HK-2 (cell line): ENCODE measurements around the gene PTPRD.

Experiments
- DNase-seq: peaks from one replicate; pipeline ENCODE4 v3.0.0-alpha.2; 2018; ENCODE audit not compliant: unreplicated experiment

Gene PTPRD

DNA sequence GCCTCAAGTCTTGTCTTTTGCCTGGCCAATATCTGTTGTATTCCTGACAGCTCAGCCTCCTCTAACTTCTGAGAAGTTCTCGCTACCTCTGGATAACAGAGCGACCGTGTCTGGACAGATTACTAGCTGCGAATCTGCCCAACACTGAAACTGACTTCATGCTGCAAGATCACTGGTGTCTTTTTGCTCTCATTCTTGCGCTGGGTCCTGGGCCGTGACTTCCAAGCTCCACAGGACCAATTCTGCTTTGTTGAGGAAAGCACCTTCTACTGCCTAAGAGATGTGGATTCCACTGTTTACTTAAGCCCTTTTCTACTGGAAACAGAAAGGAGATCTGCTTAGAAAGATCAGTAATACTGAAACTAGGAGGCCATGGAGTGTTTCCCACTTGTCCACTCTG lies 1834.4 kb downstream of the PTPRD start:
- no peak for DNase-seq

DNA sequence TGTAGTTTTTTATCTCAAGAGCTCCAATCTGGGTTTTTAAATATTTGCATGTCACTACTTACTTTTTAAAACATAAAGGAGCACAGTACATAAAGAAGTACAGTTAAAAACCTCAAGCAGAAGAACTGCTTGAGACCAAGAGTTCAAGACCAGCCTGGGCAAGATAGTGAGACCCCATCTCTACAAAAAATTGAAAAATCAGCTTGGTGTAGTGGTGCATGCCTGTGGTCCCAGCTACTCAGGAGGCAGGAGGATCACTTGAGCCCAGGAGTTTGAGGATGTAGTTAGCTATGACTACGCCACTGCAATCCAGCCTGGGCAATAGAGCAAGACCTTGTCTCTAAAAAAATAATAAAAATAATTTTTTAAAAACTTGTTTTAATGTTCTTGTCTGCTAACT lies 1840.5 kb downstream of the PTPRD start:
- no peak for DNase-seq

DNA sequence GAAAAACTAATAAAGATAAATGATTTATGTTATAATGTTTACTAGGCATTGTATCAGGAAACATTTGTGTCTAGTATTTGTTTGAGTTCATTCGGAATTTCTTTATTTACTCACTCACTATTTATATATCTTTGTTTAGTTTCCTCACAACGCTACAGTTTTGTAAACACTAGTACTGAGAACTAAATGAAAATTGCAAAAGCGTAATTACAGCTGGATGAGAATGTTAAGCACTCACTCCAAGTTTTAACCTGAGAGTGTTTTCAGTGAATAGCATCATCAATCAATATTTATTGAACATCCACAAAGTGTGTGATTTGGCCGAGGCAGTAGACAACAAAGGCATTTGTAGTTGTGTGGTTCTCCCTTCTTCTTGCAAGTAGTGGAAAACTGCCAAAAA lies 1843.6 kb downstream of the PTPRD start:
- no peak for DNase-seq

DNA sequence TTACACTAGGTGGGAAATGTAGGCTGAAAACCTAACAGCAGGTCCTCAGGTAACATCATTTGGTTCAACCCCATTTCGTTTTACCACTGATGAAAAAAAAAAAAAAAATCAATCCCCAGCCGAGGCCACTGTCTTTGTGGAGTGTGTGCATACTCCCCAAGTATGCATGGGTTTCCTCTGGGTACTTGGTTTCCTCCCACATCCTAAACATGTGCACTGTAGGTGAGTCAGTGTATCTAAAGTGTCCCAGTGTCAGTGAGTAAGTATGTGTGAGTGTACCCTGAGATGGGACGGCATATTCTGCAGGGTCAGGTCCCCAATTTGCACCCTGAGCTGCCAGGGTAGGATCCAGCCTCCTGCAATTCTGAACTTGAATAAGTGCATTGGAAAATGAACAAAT lies 1846.7 kb downstream of the PTPRD start:
- DNase-seq, result no peak

DNA sequence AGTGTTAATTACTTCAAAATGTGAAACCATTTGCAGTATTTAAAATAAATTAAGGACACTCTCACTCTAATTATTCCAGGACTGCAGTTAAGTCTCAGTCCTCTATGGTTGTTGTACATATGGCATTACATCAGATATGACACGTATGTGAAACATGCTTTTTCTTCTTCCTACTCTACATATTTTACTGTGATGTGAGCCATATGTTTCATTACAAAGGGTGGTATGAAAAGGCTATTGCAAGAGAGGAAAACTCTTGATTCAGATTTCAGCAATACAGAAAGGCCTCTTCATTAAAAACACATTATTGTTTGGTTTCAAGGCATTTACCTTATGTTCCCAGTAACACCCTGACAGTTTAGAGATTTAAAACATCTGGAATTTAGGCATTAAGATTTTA lies 1848.8 kb downstream of the PTPRD start:
- no peak for DNase-seq

DNA sequence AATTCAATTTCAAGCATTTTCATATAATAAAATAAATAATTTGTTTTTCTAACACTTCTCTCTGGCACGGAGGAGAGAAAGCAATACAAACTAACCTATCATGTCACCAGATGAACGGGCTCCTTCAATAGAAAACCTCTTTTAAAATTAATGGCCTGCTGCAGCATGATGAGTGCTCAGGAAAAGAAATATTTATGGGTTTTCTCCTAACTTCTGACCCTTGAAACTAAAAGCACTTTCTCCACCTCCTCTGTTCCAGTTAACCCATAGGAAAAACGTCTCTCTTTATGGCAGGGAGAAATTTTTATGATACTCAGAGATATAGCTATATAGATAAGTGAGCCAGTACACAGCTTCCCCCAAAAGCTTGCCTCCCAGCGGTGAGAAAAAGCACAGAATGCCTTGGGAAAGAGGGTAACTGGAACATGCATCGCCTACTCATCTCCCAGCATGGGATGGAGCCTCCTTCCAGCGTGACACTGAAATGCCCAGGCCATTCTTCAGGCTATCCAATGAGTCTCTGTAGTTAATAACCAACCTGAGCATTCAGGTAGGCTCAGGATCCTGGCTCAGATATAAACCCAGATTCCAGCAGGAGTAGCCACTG lies 1850.2 kb downstream of the PTPRD start:
- DNase-seq, result no peak

DNA sequence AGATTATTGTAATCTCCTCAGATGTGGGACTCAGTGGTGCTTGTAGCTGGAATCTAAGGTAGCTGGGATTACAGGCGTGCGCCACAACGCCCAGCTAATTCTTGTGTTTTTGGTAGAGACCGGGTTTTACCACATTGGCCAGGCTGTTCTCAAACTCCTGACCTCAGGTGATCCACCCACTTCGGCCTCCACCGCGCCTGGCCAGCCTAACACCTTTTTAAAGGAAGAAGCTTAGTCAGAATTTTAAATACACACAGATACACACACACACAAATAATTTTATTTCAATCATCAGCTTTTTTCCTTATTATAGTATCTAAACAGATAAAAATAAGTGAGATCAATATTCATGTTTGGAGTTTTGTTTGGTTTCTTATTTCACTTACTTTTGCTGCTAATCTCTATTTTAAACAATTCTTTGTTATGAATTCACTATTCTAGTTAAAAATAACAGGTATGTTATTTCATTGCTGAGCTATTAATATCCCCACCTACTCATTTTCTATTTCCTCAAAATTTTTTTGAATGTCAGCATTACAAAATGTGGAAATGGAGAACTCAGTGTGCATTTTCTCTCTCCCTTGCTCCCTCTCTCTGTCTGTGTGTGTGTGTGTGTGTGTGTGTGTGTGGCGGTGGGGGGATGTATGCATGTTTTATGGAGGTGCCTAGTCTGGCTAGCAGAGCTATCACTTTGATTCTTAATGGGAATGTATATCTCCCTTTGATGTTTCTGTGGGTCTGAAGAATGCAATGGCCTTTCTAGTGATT lies 1852.6 kb downstream of the PTPRD start:
- DNase-seq, result no peak

DNA sequence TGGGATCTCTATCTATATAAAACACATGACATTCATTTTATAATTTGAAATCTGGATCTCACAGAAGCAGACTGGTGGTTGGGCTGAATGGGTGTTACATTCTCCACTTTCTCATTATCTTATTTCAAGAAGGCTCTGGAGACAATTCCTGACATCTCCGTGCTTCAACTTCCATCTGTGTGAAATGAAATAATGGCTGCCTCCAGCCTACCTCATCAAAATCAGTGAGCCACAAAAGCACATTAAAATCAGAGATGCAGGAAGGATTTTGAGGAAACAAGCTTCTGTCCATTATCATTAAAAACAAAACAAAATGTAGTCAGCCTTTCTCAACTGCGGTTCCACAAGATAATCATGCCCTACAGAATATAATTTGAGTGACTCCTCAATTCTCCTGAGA lies 1854.9 kb downstream of the PTPRD start:
- no peak for DNase-seq

DNA sequence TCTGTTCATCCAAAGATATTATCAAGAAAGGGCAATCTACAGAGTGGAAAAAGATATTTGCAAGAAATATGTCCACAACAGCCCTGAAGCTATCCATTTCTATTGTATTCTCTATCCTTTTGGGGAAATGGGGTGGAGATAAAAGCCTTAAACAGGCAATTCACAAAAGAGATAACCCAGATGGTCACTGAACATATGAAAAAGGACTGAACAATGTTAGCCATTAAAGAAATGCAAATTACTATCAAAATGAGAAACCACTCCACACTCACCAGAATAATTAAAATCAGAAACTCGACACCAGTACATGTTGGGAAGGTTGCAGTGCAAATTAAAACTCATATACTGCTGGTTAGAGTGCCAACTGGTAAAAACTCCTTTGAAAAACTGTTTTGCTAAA lies 1858.1 kb downstream of the PTPRD start:
- DNase-seq, result no peak

DNA sequence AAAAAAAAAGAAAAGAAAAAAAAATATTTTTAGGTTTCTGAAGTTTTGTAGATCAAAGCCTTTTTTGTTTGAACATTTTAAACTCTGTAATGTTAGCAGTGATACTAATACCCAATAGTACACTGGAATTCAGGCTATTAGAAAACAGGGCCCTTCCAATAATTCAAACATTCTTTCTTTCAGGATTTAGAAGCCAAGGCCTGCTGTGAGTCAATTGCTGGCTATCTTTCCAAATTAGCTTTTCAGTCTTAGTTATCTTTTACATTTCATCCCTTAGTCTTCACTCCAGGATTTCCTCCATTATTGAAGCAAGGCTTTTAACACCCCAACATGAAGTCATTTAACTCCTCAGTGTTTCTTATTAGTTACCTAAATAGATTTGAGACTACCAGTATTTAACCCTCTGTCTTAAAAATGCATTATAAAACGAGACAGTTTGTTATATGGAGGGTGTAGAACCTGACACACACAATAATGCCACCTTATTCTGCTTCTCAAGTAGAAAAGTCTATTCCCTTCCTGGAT lies 1861.3 kb downstream of the PTPRD start:
- no peak for DNase-seq

DNA sequence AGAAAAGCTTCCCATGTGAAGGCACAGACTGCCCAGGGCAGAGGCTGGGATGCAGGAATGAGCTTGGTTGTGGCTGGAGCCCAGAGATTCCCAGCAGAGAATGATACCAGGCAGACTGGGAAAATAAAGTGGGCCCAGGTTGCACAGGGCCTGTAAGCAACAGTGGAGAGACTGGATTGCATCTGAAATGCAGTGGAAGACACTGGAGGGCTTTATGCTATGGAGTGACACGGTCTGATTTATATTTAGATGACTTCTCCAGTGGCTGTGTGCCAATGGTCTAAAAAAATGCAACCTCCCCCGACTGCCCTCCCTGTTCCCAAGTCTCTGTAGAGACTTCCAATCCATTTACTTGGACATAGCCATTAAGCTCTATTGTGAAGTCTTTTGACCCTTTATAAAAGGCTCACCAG lies 1862.2 kb downstream of the PTPRD start:
- DNase-seq, result no peak

DNA sequence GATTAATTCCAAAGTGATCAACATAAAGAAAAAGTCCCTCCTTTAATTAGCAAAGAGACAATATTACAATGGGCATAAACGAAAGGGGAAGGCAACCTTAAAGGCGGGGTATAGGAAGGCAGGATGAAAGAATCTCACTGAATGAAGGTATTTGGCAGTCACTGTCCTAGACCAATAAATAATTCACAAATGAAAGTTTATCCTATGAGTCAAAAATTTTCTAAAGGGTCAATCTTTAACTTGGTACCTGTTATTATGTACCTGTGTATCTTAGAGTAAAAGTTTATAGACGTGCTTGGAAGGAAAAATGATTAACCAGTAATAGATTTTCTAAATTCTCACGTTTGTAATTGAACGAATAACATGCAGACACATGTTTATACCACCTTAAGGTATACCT lies 1867.5 kb downstream of the PTPRD start:
- no peak for DNase-seq

DNA sequence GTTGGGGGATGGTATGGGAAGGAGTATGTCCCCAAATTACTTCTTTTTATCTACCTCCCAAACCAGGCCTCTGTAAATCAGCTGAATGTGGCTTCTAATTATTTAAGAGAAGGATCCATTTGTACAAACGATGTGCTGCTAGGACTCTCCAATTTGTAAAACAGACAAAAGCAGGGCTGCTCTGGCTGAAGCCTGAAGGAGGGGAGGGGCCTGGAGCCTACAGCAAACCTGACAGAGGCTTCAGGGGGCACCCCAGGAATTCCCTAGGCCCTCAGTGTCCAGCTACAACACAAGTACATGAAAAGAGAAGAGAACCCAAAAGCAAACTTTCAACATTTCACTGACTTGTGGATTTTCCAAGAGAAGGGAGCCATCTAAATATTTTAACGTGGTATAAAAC lies 1873.9 kb downstream of the PTPRD start:
- no peak for DNase-seq

DNA sequence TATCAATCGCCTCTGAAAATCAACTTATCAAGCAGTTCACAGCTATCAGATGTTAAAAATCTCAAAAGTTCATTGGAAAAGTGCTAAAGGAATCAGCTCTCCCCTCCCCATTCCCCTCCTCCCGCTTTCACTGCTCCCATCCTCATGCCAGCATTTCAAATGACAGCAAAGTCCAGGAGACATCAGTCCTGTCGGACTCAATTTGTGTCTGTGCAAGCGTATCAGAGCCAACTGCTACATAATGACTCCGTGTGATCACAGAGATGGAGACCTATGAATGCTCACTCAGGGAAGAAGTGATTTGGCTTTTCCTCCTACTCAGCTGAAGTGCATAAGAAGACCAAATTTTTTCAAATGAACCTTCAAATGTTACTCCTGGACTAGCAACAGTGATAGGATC lies 1876.0 kb downstream of the PTPRD start:
- DNase-seq, result no peak

DNA sequence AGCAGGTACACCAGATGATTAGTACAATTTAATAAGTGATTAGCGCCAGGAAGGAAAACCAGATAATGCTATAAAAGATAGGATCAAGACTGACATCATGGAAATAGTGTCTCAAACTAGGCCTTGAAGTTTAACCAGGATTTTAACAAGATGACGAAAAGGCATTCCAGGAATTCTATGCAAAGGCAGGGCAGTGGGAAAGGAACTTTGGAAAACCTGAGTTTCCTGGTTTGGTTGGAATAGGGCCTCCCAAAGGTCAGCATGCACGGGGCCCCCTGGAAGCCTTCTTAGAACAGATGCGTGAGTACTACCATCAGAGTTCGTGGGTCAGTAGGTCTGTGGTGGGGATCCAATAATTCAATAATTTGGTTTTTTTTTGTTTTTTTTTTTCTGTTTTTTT lies 1878.0 kb downstream of the PTPRD start:
- peak; percentile 11 for DNase-seq

DNA sequence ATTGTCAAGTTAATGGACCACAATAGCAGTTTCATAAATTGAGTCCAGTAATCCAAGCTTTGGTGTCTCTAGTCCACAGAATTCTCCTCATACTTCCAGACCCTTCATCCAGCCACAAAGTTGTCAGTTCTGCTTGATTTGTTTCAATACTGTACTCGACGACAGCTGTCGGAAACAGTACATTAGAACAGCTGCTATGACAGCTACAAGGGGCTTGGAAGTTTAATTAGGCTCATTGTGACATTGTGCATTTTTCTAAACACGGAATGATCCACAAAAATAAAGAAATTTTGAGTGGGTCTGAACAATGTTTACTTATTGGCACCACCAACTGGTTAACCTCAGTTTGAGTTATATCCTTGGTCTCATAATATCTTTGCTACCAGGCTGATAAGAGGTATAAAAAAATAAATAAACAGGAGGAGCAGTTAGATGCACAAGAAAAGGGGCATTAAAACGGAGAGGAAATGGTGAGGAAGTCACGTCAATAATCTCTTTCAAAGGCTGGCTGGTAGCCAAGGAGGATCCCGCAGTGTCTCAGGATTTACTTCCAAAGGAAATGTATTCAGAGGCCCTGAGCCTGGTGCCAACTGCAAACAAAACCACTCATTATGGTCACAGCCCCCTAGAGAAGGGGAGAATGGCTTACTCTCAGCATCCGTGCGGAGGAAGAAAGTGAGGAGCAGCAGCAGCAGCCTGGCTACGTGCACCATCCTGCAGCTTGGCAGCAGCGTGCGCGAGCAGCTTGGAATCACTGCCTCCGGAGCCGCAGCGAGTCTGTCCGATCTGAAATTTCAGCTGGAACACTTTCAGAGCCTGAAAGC lies 1879.5 kb downstream of the PTPRD start:
- DNase-seq, result no peak

DNA sequence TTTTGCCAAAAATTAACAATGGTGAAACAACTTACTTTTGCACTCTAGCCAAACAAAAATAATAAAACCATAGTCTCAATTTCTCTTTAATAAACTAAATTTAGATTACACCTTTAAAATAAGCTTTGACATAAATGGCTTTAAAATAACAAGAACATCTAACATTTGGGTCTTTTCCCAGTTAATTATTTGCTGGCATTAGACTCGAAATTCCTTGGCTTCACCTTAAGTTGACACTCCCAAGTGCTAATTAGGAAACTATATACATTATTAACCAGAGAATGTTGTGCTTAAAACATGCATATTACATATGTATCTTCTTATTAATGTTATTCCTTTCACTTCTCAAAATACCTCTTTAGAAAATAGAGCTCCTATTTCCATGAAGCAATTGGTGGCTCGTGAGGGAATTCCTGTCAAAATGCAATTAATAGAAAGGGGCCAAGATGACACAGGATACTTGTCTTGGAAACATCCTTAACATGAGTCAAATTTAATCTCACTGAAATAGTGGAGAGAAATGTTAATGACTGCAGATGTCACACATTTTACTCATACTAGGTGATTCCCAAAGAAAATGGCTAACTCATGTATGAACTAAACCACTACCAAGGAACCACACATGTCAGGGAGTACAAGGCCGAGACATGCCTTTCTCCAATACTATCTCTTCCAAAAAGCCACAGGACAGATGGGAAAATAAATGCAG lies 1880.3 kb downstream of the PTPRD start:
- no peak for DNase-seq

DNA sequence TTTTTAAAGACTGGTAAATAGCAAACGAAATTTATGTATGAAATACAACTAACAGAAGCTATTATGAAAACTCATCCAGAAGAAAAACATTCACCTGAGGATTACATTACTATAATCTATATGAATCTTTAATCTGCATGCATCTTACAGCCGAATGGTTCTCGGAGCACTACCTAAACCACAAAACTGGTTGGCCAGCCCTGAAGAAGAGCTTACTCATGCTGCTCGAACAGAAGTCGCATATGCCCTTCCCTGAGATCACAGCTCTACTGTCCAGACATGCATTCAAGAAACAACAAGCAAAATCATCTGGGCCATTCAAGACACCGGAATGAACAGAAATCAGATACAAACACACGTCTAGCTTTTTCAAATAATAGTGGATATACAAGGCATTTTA lies 1882.2 kb downstream of the PTPRD start:
- DNase-seq, result peak; percentile 15

DNA sequence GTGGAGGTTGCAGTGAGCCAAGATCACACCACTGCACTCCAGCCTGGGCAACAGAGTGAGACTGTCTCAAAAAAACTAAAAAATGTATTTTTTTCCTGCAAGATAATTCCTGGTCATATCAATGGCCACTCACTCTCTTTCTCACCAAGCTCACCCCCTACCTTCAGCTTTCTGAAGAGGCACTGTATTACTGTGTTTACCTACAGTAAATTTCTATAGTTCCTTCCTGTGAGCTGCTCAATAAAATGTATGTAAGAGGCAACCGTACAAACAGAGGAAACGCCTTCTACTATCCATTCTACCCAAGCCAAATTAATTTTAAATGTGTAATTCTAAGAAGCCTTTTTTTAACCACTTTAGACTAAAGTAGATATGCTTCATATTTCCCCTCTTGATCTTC lies 1883.9 kb downstream of the PTPRD start:
- no peak for DNase-seq

DNA sequence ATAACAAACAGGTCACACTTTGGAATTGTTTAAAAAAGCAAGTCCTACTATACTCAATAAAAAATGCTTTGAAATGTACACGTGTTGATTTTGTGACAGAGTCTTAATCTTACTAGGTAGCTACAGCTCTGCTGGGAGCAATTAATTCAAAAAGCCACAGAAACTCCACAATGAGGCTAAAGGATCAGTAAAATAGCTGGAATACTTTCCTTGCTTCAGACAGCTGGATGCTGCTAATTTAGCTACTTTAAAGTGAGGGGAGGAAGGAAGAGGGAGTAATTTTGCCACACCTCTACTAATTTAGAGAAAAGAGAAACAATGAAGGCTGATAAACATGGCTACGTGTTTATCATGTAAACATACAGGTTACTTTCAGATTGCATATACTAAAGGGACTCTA lies 1885.6 kb downstream of the PTPRD start:
- DNase-seq, result no peak

DNA sequence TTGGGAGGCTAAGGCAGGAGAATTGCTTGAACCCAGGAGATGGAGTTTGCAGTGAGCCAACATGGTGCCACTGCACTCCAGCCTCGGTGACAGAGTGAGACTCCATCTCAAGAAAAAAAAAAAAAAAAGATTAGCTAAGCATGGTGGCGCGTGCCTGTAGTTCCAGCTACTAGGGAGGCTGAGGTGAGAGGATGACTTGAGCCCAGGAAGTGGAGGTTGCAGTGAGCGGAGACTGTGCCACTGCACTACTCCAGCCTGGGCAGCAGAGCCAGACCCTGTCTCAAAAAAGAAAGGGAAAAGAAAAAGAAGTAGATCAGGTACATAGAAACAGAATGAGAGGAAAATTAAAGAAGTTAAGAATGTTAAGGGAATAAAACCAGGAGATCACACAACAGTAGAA lies 1886.1 kb downstream of the PTPRD start:
- DNase-seq, result no peak

DNA sequence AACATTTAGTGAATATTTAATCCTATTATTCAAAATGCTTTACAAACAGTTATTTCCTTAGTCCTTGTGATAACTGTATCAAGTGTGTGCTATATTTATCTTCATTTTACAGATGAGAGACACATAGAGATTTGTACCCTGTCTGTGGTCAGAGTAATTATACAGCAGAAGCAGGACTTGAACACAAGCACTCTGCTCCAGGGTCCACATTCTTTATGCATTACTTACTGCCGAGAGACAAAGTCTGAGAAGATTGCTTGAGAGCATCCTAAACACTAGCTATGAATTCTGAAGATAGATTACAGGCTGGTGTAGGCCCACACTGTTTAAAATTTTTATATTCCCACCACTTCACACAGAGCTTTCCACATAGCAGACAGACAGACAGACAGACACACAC lies 1887.2 kb downstream of the PTPRD start:
- no peak for DNase-seq
